HG03108 (cell line): ENCODE data around the gene S100A7.
"Not testable (repeated sequence)": the region's sequence is repeated elsewhere in the genome, so short reads cannot be mapped to it uniquely, and the experiment has no call there.

Source experiments
- ATAC-seq: cut with Tn5 transposase; IDR thresholded peaks from one replicate; pipeline ENCODE4 v1.9.1; 2021; ENCODE audit warnings: moderate library complexity; ENCODE audit not compliant: unreplicated experiment

The S100A7 gene

DNA sequence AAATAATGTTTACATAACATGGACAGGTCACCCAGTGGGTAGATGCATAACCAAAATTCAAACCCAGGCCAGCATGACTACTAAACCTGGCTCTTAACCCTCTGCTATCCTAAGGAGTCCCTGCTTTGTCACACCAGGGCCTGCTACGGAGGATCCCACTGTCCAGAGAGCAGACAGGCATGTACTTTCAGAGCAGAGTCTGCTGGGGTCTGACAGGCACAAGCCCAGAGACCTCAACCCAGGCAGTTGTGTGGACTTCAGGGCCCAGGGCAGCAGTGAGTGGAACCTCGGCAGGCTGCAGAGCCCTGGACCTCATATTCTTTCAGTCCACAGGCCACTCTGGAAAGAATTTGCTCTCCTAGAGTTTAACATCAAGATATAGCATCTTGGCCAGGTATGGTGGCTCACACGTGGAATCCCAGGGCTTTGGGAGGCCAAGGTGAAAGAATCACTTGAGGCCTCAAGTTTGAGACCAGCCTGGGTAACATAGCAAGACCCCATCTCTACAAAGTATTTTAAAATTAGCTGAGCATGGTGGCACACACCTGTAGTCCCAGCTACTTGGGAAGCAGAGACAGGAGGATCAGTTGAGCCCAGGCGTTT, 16.1 kb upstream of the S100A7 start:
- ATAC-seq = no peak

DNA sequence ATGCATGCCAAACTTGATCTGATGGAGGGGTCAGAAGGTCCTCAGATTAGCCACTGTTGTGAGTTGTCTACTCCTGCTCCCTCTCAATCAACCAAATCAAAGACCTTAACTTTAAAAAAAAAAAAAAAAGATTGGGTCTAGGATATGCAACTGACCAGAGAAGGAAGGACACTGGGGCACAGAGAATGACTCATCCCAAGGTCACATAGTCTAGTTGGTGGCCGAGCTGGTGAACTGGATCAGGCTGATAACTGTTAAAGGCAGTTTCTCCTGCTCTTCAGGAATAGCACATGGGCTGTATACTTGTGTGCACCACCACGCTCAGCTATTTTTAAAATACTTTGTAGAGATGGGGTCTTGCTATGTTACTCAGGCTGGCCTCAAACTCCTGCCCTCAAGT, 14.8 kb upstream of the S100A7 start:
- ATAC-seq = no peak

DNA sequence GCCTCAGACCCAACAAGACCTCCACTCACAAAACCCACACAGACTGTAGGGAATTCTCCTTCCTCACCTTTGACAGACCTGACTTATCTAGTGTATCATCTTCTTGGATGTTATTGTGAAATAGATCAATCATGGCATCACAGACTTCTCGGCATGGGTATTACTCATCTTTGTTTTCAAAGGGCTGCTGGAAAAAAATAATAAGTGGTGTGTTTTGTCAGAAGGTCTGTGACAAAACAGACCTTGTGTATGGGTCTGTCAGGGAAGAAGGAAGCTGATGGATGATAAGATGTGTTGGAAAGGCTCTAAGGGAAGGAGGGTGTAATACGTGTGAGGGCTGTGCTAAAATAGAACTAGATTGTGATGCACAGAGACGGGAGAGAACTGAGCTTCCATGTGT, 13.9 kb upstream of the S100A7 start:
- no peak for ATAC-seq

DNA sequence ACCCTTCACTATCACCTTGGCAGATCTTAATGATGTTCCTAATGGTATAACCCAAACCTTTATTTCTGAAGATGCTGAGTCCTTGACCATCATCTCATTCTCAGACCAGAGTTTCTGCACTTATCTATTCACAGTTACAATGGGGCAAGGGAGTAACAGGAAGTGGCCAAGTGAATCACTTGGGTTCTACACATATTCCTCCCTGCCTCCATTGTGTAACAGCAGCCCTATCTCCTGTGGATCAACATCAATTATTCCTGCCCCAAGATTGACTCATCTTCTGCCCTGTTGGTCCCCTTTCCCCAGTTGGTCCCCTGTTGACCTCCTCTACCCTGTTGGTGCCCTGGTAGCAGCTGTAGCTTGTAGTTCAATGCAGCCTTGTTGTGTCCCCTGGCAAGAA, 10.3 kb upstream of the S100A7 start:
- no peak for ATAC-seq

DNA sequence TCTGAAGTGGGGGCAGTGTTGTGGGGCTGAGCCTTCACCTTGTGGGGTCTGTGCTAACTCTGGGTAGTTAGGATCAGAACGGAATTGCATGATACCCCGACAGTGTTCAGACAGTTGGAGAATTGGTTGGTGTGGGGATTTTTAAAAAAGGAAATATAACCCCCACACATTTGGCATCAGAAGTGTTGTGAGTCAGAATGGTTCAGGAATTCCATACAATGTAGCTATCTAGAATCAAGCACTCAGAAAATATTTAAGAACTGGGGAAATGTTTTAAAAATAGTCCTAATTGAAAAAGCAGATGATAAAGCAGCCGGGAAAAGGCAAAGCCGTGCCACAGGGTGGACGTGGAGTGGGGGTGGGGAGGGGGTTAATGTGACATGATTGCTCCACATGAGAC, 6.5 kb upstream of the S100A7 start:
- ATAC-seq = no peak

DNA sequence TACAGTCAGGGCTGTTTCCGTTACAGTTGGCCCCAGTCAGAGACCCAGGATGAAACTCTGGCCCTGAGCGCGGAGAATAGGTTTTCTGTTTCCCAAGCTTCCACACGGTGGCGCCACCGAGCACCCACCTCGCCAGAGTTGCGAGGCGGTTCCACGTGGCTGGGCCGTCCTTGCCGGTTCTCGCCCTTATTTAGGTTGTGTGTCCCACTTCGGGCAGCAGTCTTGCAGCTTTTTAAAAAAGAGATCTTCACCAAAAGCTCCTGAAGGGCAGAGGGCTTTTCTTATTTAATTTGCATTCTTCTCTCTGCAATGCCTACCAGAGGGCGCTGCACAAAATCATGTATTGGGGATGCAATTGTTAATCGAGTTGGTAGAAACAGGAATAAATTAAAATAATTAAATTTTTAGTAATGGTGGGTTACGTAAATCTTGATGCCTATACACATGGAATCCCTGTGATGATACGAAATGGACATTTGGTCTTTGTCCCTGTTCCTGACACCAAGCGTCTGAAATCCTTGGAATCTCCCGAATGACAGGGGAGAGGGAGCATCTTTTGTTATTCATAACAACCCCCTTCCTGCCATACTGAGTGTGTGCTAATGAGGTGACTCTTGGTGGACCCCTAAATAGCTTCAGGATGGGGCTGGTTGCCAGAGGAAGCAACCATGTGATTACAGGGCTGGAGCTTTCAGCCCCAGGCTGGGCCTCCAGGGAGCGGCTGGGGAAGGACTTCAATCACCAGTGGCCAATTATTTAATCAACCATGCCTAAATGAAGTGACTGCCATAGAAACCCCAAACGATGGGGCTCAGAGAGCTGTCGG, 5.6 kb upstream of the S100A7 start:
- ATAC-seq = no peak

DNA sequence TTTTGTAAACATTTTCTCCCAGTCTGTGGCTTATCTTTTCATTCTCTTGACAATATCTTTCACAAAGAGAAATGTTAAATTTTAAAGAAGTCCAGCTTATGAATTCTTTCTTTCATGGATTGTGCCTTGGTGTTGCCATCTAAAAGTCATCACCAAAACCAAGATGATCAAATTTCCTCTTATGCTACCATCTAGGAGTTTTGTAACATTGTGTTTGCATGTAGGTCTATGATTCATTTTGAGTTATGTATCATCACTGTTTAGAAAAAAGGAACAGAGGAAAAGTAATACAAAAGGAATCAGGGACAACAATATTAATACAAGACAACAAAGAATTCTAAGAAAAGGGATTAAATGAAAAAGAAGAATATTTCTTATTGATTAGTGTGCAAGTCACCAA, 2.3 kb upstream of the S100A7 start:
- not testable (repeated sequence) for ATAC-seq

DNA sequence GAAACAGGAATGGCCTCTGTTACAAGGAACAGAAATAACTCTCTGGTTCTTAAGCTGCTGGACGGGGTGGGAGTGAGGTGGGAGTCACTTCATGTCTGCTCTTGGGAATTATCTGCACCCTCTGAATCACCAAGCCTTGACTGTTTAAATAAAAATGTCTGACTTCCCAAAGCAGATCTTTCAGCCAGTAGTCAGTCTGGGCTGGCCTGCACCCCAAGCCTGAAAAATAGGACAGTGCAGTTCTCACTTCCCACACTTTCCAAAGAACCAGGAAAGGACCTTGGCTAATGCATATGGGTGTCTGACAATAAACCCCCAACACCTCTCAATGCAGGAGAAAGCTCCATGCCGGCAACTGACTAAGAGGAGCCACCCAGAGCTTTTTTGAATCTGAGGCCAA, 796 bp downstream of the S100A7 start:
- ATAC-seq = no peak

DNA sequence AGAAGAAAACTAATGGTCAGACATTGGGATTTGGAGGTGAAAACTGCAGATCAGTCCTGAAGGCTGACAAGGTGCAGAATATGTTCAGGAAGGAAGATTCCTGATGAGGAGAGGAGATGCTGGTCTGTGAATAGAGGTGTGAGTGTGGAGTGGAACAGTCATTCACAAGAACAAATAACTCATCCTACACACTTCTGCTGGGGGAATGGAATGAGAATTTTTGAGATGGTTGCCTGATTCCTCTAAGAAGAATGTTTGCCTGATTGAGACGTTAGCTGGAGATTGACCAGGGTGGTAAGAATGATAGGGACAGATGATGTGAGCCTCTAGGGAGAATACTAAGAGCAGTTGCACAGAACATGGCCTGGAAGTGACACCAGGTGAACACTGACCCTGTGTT, 4.1 kb downstream of the S100A7 start:
- ATAC-seq = no peak

DNA sequence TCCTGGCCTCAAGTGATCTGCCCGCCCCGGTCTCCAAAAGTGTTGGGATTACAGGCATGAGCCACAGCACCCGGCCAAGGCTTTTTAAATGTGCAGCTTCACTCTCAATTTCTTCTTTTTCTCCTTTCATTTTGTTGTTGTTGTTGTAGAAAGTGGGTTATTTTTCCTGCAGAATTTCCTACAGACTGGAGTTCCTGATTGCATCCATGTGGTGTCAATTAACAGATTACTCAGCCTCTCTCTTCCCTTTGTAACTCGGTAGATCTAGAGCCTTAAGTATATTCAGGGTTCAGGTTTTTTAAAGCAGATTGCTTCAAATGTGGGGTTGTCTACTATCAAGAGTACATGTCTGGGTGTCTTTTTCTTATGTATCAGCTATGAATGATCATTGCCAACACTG, 11.6 kb downstream of the S100A7 start:
- not testable (repeated sequence) for ATAC-seq

DNA sequence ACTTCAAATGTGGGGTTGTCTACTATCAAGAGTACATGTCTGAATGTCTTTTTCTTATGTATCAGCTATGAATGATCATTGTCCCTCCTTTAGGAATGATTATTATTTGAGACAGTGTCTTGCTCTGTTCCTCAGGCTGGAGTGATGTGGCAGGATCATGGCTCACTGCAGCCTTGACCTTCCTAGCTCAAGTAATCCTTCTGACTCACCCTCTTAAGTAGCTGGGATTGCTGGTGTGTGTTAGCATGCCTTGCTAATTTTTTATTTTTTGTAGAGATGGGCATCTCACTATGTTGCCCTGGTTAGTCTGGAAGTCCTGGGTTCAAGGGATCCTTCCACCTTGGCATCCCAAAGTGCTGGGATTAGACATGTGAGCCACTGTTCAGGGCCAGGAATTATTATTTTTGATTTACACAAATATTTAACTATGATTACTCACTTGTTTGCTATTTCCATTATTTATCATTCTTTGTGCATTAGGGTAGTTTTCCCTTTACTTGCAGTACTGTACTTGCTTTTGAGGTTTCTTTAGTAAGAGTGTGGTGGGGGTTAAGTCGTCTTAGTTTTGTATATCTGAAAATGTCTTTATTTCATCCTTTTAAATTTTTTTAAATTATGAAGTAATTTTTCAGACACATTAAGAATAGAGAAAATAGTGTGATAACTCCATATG, 12.8 kb downstream of the S100A7 start:
- no peak for ATAC-seq

DNA sequence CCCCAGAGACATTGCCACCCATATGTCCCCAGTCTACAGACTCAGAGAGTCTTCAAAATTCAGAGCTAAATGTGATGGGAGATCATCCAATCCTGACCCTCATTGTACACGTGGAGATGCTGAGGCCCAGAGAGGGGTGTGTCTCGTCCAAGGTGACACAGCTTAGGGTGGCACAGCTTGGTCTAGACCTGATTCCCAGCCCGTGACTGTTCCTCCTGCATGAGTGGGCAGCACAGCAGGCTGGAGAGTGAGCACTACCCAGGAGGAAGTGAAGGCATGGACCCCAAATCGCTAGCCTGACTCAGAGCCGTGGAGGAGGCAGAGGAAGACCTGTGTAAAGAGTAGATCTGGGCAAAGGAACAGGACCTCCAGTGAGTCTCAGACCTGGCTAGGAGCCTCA, 16.4 kb downstream of the S100A7 start:
- no peak for ATAC-seq

DNA sequence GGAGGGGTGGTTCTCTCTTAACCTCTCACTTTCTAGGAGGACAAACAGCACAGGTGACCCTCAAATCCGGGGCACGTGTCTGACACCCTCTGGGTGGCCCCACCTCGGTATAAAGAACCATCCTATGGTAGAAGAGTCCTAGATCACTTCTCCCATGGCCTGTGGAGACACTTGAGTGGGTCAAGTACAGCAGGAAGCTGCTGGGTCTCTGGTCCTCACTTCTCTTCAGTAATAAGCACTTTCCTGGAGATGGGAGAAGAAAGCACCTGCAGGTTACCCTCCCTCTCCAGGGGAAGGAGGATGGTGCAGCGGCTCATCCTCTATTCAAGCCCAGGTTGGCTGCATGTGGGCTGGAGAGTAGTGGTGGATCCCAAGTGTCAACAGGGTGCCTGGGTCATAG, 17.0 kb downstream of the S100A7 start:
- ATAC-seq = no peak

DNA sequence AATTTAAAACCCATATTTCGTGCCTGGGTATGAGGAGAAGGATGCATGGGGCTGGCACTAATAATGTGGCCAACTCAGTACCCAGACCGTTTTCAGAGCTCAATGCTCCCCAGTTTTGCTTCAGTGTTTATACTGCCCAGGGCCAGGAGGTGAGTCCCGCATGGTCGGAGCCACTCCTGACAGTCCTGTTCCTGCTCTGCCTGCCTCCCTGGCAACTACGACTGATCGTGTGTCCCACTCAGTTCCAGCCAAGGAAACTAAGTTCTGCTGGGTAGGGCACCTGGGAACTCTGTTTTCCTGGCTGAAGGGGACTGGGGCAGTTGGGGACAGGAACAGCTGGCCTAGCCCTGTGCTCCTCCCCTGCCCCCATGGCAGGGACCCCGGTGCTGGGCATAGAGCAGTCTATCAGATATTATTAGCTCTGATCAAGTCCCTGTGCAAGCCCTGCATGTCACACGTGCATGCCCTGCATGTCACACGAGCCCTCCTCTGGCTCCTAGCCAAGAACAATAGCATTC, 19.2 kb downstream of the S100A7 start:
- no peak for ATAC-seq

DNA sequence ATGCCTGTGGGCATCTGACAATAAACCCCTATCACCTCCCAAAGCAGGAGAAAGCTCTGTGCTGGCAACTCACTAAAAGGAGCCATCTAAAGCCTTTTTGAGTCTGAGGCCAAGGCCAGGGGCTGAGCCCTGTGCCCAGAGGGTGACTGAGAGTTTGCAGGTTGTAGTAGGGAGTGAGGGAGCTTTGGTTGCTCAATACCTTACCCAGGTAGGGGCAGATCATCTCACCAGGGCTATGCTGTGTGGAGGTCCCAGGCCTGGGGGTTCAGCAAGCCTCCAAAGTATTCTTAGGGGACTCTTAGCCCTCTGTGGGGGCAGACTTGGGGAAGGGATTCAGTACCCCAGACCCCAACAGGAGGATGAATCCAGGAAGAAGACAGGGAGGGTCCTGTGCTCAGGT, 21.2 kb downstream of the S100A7 start:
- ATAC-seq = no peak

DNA sequence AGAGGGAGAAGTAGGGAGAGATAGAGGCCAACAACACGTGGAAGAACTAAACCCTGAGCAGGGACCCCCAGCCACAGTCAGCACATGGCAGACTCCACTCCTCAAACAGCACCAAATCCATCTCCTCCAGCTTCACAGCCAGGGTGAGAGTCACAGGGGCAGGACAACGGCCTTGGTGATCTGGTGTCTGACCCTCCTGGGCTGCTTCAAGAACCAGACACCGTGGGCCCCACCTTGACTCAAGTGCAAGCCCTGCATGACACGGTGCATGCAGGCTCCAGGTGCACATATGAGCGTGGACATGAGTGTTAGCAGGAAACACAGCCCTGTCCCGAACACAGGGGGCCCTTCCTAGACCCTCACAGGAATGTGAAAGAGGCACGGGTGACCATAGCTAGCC, 21.9 kb downstream of the S100A7 start:
- ATAC-seq = no peak

DNA sequence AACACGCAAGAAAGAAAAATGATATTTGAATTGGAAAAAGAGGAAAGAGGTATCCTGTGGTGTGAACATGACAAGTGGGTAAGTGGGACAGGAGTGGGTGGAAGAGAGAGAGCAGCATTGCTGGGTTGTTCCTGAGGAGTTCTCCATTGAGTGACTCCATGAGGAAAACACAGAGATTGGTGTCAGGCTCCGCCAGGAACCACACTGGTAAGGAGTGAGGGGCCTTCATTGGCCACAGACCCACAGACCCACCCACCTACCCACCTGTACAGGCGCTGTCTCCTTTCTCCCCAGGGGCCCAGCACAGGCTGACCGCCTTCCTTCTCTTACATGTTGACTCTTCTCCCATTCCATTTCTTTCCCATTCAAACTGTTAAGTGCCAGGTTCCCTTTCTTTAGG, 23.2 kb downstream of the S100A7 start:
- no peak for ATAC-seq

DNA sequence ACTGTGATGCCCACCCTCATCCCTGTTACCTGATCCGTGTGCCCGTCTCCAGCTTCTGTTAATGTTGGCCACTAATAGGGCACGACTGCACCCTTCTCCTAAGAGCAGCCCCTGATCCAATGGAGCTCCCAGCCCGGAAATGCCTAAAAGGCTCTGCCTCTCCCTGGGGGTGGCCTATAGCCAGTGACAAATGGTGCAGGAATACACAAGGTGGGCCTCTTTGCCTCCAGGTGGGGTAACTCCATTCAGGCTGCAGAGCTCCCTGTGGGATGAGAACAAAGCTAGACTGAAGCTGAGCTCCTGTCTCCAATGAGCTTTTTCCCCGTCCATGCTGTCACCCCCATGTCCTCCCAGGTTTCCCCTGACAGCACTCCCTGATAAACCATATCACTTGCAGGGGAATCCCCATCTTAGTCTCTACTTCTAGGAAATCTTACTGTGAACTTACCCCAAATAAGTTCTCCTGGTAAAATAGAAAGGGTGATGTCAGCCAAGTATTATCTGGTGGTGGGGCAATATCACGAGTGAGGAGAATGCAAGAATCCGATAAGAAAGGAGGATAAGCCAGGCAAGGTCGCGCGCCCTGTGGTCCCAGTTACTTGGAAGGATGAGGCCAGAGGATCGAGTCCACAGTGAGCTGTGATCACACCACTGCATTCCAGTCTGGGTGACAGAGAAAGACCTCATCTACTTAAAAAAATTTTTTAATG, 25.6 kb downstream of the S100A7 start:
- ATAC-seq = no peak

DNA sequence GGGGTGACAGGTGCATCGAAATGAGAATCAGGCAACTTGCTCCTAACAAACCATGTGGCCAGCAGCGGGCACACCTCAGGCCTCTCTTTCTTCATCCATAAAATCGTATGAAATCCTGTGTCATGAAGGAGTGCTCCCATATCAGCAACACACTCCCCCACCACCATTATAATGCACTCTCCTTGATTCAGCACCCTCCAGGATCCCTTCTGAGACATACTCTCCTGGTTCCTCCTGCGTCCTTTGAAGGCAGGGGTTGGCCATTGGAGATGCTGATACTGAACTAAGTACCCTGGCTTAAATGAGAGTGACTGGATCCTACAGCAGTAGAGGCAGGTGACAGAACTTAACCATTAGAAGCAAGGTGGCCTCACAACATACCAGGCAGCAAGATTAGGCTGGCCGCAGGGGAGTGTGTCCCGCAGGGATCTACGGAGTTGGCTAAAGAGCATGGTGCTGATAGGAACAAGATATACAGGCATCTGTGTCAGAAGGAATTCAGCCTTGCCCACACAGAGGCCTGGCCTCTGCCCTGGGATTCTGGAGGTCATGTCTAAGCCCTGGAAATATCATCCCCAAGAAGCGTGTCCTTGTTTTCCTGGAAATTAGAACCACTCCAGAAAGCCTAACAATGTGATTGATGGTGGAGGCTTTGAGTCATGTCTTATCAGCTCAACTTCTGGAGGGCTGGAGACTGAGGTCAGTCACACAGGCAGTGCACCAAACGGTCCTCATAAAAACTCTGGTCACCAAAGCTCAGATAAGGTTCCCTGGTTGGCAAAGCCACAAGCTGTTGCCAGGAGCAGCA, 27.4 kb downstream of the S100A7 start:
- no peak for ATAC-seq

DNA sequence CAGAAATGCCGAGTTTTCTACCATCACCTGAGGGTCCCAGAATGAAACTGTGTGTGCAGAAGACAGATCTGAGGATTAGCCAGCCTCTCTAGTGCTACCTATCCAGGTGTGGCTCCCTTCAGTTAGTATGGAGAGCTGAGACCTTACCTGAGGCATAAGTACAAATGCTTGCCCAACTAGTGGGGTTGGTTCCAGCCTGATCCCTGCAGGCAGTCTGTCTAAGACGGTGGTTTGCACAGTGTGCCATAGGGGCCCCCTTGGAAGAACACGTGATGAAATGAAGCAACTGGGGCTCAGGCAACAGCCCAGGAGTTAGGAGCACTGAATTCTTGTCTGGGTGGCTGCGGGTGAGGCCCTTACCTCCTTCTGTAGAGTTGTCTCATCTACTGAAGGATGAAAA, 28.5 kb downstream of the S100A7 start:
- ATAC-seq = no peak

DNA sequence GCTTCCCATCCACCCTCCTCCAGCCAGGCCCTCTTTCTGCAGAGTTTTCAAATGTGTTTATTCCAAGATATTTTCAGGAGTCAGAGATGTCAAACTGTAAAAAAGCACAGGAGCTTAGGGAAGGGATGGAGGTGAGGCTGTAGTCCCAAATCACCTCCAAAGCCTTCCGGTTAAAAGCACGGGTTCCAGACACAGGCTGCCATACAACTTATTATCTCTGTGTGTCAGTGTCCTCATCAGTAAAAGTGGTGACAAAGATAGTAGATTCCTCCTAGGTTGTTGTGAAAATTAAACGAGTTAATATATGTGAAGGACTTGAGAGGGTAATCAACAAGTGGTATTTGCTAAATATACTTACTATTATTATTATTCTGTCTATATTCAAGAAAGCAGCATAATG, 29.0 kb downstream of the S100A7 start:
- no peak for ATAC-seq
